ENCODE results near the gene EFNA5. TPM values are rescaled to one million over a fixed set of nuclear protein-coding genes. Genes with fewer than 3 reads are reported as not detected.

Gene EFNA5
- total RNA-seq, 1 donor, result 6.5 TPM

- TF ChIP-seq CTCF (IDR thresholded peaks at IDR 0.05; ENCODE audit: insufficient read depth, low read depth, low read length), result no peak
- no peak for DNase-seq (ENCODE audit: low read depth)
- H3K4me3 ChIP-seq (ENCODE audit: low read depth, low read length), result no peak overlapping the region
Measured at GRCh38 chr5:107380654-107381053, 290.1 kb downstream of the EFNA5 start.

GRCh38 chr5:107378218-107378899 is 292.4 kb downstream of the EFNA5 start:
- no peak for DNase-seq (ENCODE audit: low read depth)
- no peak overlapping the region for H3K4me3 ChIP-seq (ENCODE audit: low read depth, low read length)
- TF ChIP-seq CTCF (IDR thresholded peaks at IDR 0.05; ENCODE audit: insufficient read depth, low read depth, low read length), result no peak

GRCh38 chr5:107377277-107377609 is 293.5 kb downstream of the EFNA5 start:
- DNase-seq (ENCODE audit: low read depth), result no peak
- no peak for TF ChIP-seq CTCF (IDR thresholded peaks at IDR 0.05; ENCODE audit: insufficient read depth, low read depth, low read length)
- H3K4me3 ChIP-seq (ENCODE audit: low read depth, low read length), result no peak overlapping the region

- no peak for TF ChIP-seq CTCF (IDR thresholded peaks at IDR 0.05; ENCODE audit: insufficient read depth, low read depth, low read length)
- DNase-seq (ENCODE audit: low read depth), result peak; percentile 23
- H3K4me3 ChIP-seq (ENCODE audit: low read depth, low read length), result no peak overlapping the region
Measured at GRCh38 chr5:107376546-107377276, 294.0 kb downstream of the EFNA5 start.

- no peak for DNase-seq (ENCODE audit: low read depth)
- no peak for TF ChIP-seq CTCF (IDR thresholded peaks at IDR 0.05; ENCODE audit: insufficient read depth, low read depth, low read length)
- H3K4me3 ChIP-seq (ENCODE audit: low read depth, low read length), result no peak overlapping the region
Measured at GRCh38 chr5:107373549-107374263, 297.0 kb downstream of the EFNA5 start.

- no peak overlapping the region for H3K4me3 ChIP-seq (ENCODE audit: low read depth, low read length)
- DNase-seq (ENCODE audit: low read depth), result no peak
- TF ChIP-seq CTCF (IDR thresholded peaks at IDR 0.05; ENCODE audit: insufficient read depth, low read depth, low read length), result no peak
Measured at GRCh38 chr5:107372723-107373450, 297.9 kb downstream of the EFNA5 start.
